Vagina (tissue), 2 donors: ENCODE data around the gene SPOCK3. TPM values are rescaled to one million over a fixed set of nuclear protein-coding genes. Genes with fewer than 3 reads are reported as not detected.
A peak's percentile ranks its signal among the peaks of the same experiment; 100 is the strongest.

ENCODE experiments used
- DNase-seq, 2 donors: peaks; one replicate each; pipeline ENCODE4 v3.0.0-alpha.2; 2017; ENCODE audit errors: extremely low spot score in 2 of 2
- H3K27ac ChIP-seq: fragments of 200-600 bp; sonication (generic); one replicate; pipeline ENCODE4 v1.5.1; 2019
- H3K27me3 ChIP-seq: fragments of 200-600 bp; sonication (generic); one replicate; pipeline ENCODE4 v1.5.1; 2019
- H3K36me3 ChIP-seq, 2 donors: fragments of 200-600 bp; sonication (generic); one replicate each; pipeline ENCODE4 v1.5.1; 2017 to 2019
- H3K4me1 ChIP-seq: fragments of 200-600 bp; sonication (generic); one replicate; pipeline ENCODE4 v1.5.1; 2019
- H3K4me3 ChIP-seq, 2 donors: fragments of 200-600 bp; sonication (generic); 1 replicate in 1 of 2; 2 replicates in 1 of 2; pipeline ENCODE4 v1.5.1; 2016 to 2019
- H3K9me3 ChIP-seq: fragments of 200-600 bp; sonication (generic); one replicate; pipeline ENCODE4 v1.5.1; 2019
- POLR2A ChIP-seq, 2 donors: fragments of 450-650 bp; IDR thresholded peaks; one replicate each; pipeline ENCODE4 v1.6.1; 2017; ENCODE audit warnings: antibody characterized with exemption in 2 of 2, mild to moderate bottlenecking in 2 of 2, moderate library complexity in 2 of 2
- POLR2AphosphoS5 ChIP-seq, 2 donors: sonication (generic); formaldehyde crosslinking; IDR thresholded peaks; one replicate each; pipeline ENCODE4 v1.9.0; 2017; ENCODE audit warnings: antibody characterized with exemption in 2 of 2, mild to moderate bottlenecking in 2 of 2, low read depth in 1 of 2; ENCODE audit not compliant: insufficient read depth in 1 of 2
- intact Hi-C: fragments of 100-400 bp; cut with DNase I; formaldehyde crosslinking; loops from one replicate; pipeline ENCODE4 v1.15.1; 2023
- total RNA-seq: library from RNA; depleted of rRNA; stranded (reverse); fragments of >200 nt; gene quantifications from one replicate; pipeline ENCODE4 v1.2.3, GENCODE V29; 2016
- TF ChIP-seq, protein P1 (sequence below), 3 experiments: fragments of 450-650 bp in 2 of 3; fragments of 200-600 bp in 1 of 3; sonication (generic) in 1 of 3; IDR thresholded peaks; one replicate each; pipeline ENCODE4 v1.5.1; 2017 to 2019; ENCODE audit warnings: antibody characterized with exemption in 3 of 3, mild to moderate bottlenecking in 2 of 3, moderate library complexity in 2 of 3

SPOCK3 gene
- total RNA-seq, 1 donor from 2014 or later: 0.74 TPM

DNA sequence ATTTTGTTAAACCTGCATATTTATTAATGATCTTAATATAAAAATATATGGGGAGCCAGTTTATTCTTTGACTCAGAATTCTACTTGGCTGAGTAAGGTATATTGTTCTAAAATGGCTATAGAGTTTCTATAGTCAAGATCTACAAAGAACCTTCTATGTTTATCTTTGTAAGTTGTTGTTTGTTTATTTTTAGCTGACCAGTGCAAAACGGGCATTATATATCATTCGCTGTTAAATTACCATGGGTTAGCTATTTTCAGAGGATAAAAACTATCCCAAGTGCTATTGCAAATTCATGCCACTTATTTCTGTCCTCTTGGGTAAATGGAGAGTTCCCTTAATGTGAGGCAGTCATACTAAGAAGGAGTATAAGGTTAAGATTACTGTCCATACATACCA is 5.3 kb upstream of the SPOCK3 start:
- Histone ChIP-seq H3K36me3 (no peaks in the 10 kb centered on the region), H3K4me1 (peaks cover 3% of the 10 kb centered on the region), H3K4me3 (no peak overlapping the region), H3K27me3 (no peaks in the 10 kb centered on the region), H3K9me3 (no peaks in the 10 kb centered on the region), H3K27ac (no peak overlapping the region)
- intact Hi-C loops: no loop called here
- no peak for DNase-seq
- TF ChIP-seq POLR2AphosphoS5 (IDR thresholded peaks at IDR 0.05; ENCODE audit: insufficient read depth in 1 of 2, low read depth in 1 of 2) (no peak), POLR2A (IDR thresholded peaks at IDR 0.05) (no peak)
- TF ChIP-seq, protein P1, sequence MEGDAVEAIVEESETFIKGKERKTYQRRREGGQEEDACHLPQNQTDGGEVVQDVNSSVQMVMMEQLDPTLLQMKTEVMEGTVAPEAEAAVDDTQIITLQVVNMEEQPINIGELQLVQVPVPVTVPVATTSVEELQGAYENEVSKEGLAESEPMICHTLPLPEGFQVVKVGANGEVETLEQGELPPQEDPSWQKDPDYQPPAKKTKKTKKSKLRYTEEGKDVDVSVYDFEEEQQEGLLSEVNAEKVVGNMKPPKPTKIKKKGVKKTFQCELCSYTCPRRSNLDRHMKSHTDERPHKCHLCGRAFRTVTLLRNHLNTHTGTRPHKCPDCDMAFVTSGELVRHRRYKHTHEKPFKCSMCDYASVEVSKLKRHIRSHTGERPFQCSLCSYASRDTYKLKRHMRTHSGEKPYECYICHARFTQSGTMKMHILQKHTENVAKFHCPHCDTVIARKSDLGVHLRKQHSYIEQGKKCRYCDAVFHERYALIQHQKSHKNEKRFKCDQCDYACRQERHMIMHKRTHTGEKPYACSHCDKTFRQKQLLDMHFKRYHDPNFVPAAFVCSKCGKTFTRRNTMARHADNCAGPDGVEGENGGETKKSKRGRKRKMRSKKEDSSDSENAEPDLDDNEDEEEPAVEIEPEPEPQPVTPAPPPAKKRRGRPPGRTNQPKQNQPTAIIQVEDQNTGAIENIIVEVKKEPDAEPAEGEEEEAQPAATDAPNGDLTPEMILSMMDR (IDR thresholded peaks at IDR 0.05): no peak

DNA sequence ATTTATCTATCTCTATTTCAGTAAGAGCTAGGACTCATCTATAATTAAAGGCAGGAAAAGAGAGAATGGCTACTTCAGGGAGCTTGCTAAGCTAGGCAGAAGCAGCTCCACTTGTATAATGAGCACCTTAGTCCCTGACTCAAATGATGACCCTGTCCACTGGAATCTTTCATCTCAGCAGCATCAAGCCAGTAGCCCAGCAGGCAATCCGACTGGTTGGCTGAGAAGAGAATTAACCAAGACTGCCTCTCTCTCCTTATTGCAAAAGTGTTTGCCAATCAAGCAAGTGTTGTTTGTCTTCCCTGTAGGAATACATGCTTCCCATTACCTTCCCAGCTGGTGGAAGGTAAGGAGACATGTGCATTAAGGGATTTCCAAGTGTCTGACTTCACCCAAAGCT is 3.9 kb upstream of the SPOCK3 start:
- H3K36me3 ChIP-seq: no peaks in the 10 kb centered on the region
- no peaks in the 10 kb centered on the region for H3K9me3 ChIP-seq
- H3K4me1 ChIP-seq: peaks cover 17% of the 10 kb centered on the region
- TF ChIP-seq POLR2AphosphoS5 (IDR thresholded peaks at IDR 0.05; ENCODE audit: insufficient read depth in 1 of 2, low read depth in 1 of 2) (no peak), POLR2A (IDR thresholded peaks at IDR 0.05) (no peak)
- TF ChIP-seq, protein P1 (IDR thresholded peaks at IDR 0.05): no peak
- H3K27me3 ChIP-seq: no peaks in the 10 kb centered on the region
- H3K4me3 ChIP-seq: no peak overlapping the region
- no peak for DNase-seq
- intact Hi-C loops: no loop called here
- H3K27ac ChIP-seq: no peak overlapping the region

DNA sequence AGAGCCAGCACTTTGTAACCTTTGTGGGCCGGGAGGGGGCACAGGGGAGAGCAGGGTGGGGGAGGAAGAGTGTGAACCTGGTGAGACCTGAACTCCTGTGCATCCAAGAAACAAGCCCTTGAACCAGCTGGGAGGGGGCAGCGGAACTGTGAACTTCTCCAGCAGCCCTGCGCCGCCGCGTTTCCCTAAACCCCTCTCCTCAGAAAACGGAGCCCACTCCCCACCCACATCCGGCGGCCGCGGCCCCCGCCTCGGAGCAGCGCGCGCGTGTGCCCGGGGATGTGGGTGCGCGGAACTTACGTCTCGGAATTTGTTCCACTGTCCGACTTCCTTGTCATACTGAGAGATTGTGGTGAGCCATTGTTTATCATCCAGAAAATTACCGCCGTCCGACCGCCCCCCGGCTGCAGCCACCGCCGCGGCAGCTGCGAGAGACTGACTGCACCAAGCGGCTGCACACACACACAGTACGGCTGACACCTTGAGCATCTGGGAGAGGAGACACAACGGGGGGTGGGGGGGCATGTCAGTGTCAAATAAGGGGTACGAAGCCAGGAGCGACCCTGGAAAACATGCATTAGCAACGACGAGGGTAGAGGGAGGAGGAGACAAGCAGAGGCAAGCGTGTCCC is 494 bp downstream of the SPOCK3 start:
- Histone ChIP-seq H3K4me3 (peak overlapping the region; percentile 25 to 31), H3K27me3 (no peaks in the 10 kb centered on the region), H3K36me3 (no peaks in the 10 kb centered on the region), H3K4me1 (peaks cover 17% of the 10 kb centered on the region), H3K27ac (no peak overlapping the region), H3K9me3 (no peaks in the 10 kb centered on the region)
- no peak for TF ChIP-seq POLR2AphosphoS5 (IDR thresholded peaks at IDR 0.05; ENCODE audit: insufficient read depth in 1 of 2, low read depth in 1 of 2)
- TF ChIP-seq, protein P1 (IDR thresholded peaks at IDR 0.05): no peak
- TF ChIP-seq POLR2A (IDR thresholded peaks at IDR 0.05): no peak
- DNase-seq: no peak
- intact Hi-C loops: no loop called here

DNA sequence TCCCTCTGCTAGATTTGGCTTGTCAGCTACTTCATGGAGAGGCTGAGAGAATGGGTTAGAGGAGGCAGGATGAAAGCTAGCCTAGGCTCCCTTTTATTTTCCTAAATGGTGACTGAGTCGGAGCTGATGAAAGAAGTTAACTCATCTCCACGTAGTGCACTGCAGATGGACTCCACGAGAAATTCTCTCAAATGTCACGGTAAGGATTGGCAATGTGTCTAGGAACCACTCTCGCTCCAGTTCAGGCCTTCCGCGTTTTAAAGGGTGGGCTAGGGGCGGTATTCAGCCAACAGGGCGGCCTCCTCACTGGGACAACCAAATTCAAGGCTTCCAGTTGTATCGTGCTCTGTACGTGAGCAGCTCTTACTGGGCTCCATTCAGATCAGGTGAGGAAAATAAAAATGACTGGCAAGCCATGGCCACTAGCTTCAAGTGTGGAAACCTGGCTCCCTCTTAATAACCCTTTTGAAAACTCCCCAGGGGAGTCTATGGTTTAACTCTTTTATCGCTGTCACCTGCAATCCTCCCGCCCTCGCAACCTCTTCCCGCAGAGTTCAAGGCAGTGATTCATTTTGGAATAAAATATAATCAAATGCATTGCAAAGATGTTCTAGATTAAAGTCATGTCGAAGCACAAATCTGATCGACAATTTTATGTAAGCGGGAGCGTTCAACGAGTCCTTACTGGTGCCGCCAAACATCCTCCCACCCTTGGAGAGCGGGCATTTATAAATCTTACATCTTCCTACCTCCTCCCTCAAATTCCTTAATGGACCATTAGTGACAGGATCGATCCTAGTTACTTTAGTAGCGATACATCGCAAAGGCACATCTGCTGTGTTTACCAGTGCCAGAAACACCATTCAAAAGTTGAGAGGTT is 1.2 kb downstream of the SPOCK3 start:
- H3K4me3 ChIP-seq: peak overlapping the region in 1 of 2 donors; percentile 25
- no peaks in the 10 kb centered on the region for H3K27me3 ChIP-seq
- H3K9me3 ChIP-seq: no peaks in the 10 kb centered on the region
- no peak for DNase-seq
- H3K27ac ChIP-seq: no peak overlapping the region
- H3K4me1 ChIP-seq: peaks cover 17% of the 10 kb centered on the region
- H3K36me3 ChIP-seq: no peaks in the 10 kb centered on the region
- TF ChIP-seq POLR2AphosphoS5 (IDR thresholded peaks at IDR 0.05; ENCODE audit: insufficient read depth in 1 of 2, low read depth in 1 of 2) (no peak), POLR2A (IDR thresholded peaks at IDR 0.05) (no peak)
- TF ChIP-seq, protein P1 (IDR thresholded peaks at IDR 0.05): no peak
- intact Hi-C loops: no loop called here

DNA sequence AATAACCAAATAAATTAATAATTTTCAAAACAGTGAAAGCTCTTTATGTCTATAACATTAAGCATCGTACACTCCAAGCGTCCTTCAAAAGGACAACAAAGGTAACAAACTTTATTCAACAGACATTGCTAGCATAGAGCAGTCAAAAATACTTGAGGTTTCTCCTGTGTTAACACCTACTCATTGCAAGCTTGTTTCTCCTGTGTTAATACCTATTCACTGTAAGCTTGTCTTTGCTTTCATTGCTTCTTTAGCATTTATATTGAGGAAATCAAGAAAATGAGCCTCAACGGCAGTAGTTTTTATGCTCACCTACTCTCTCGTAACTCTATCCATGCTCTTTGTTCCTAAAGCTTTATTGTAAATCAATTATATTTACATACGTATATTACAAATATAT is 3.5 kb downstream of the SPOCK3 start:
- peaks cover 17% of the 10 kb centered on the region for H3K4me1 ChIP-seq
- no peaks in the 10 kb centered on the region for H3K36me3 ChIP-seq
- H3K9me3 ChIP-seq: no peaks in the 10 kb centered on the region
- H3K4me3 ChIP-seq: no peak overlapping the region
- DNase-seq: no peak
- H3K27me3 ChIP-seq: no peaks in the 10 kb centered on the region
- no peak overlapping the region for H3K27ac ChIP-seq
- intact Hi-C loops: no loop called here
- TF ChIP-seq POLR2AphosphoS5 (IDR thresholded peaks at IDR 0.05; ENCODE audit: insufficient read depth in 1 of 2, low read depth in 1 of 2) (no peak), POLR2A (IDR thresholded peaks at IDR 0.05) (no peak)
- TF ChIP-seq, protein P1 (IDR thresholded peaks at IDR 0.05): no peak
